Measurements from ENCODE around the gene C1S.

GRCh38 chr12:7075939-7076338, 15.4 kb downstream of the C1S start:
- TF ChIP-seq CTCF (IDR thresholded peaks at IDR 0.05) (no peak), POLR2A (IDR thresholded peaks at IDR 0.05) (no peak)

Data from adrenal gland (tissue), 5 donors.